Iris pigment epithelial cell (primary cell): Measurements from ENCODE around the gene SEC61A1.
A peak's percentile ranks its signal among the peaks of the same experiment; 100 is the strongest.

Experiments
- DNase-seq: peaks from one replicate; pipeline ENCODE4 v3.0.0-alpha.2; 2011; ENCODE audit warnings: low read depth

The SEC61A1 gene

DNA sequence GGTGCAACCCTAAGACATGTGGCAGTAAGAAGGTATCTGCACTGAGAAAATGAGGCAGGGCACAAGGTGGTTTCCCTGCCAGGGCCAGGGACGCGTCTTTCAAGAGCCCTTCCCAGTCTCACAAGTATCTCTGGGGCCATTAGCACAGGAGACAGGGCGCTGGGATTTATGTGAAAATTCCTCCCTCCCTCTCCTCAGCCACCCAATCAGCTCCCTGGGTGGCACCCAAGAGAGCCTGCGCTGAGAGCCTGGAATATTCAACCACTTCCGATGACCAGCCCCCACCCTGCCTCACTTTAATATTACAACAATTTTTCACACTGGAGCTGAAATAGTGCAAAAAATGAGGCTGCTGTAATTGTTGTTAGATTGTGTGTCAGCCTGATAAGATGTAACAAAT, 26.1 kb downstream of the SEC61A1 start:
- no peak for DNase-seq

GRCh38 chr3:128078875-128079274, 26.6 kb downstream of the SEC61A1 start:
- DNase-seq: no peak

- DNase-seq: no peak
Observed at GRCh38 chr3:128079823-128080222, 27.6 kb downstream of the SEC61A1 start.

DNA sequence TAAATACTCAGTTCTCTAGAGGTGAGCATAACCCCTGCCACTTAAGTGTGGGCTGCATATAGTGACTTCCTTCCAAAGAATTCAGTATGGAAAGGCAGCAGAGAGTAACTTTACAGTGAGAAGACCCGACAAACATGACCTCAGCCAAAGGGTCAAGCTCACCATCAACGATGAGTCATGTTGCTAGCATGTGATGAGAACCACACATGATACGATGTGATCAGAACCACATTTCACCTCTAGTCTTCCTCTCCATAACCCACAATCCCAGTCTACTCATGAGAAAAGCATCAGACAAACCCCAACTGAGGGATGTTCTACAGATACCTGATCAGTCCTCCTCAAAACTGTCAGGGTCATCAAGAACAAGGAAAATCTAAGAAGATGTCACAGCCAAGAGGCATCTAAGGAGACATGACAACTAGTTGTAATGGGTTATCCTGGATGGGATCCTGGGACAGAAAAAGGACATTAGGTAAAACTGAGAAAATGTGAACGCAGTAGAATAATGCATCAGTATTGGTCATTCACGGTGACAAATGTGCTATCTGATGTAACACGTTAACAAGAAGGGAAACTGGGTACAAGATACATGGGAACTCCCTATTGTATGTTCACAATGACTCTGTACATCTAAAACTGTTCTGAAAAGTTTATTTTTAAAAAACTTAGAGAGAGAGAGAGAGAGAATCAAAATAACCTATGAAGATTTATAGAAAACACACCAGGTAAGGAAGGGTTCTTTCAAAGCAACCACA, 28.3 kb downstream of the SEC61A1 start:
- peak; percentile 94 for DNase-seq

GRCh38 chr3:128081226-128081625, 29.0 kb downstream of the SEC61A1 start:
- no peak for DNase-seq

- DNase-seq: peak; percentile 68
Observed at GRCh38 chr3:128081846-128082245, 29.6 kb downstream of the SEC61A1 start.

DNA sequence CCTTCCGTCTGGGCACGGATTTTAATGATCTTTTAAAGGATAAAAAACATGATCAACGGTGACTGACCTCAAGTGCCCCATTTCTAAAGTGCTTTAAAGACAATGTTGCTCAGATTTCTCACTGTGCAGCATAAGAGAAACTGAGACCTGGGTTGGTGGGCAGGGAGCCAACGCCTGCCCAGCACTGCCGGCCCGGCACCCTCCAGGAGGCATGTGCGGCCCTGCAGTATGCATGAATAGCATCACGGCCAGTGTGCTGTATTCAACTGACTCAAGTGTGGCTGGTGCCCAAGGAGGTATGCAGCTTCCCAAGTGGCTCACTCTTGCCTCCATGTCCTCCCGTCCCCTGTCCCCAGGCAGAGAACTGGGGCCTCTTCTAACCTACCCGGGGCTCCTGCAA, 30.3 kb downstream of the SEC61A1 start:
- DNase-seq: no peak

GRCh38 chr3:128083396-128083795, 31.2 kb downstream of the SEC61A1 start:
- no peak for DNase-seq

DNA sequence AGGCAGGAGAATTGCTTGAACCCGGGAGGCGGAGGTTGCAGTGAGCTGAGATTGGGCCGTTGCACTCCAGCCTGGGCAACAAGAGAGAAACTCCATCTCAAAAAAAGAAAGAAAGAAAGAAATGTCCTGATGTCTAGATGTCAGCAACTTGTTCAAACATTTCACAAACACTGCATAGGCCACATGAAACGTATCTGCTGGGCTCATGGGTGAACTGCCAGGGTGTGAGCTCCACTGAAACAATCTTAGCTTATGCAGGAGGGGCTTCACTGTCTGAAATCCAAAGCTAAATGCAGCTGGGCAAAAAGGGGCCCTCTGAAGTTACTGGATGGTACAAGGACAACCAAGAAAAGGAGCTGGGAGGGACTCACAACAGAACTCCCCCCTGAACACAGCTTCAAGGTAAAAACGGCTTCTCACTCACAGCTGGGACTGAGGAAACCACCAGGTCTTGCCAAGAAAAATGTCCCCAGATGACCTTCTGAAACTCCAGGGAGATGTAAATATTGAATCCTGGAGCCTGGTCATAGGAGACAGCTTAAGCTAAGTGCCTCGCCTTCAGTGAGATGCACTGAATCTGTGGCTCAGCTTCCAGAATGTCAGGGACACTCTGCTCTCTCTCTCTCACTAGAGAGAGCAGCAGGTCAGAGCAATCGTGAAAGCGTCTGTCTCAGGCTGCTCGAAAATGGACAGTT, 31.9 kb downstream of the SEC61A1 start:
- peak; percentile 67 for DNase-seq

GRCh38 chr3:128084675-128085021, 32.4 kb downstream of the SEC61A1 start:
- DNase-seq: no peak

GRCh38 chr3:128089135-128089534, 36.9 kb downstream of the SEC61A1 start:
- DNase-seq: no peak

GRCh38 chr3:128091586-128091985, 39.3 kb downstream of the SEC61A1 start:
- no peak for DNase-seq

- DNase-seq: peak; percentile 49
Observed at GRCh38 chr3:128094295-128095151, 42.3 kb downstream of the SEC61A1 start.

DNA sequence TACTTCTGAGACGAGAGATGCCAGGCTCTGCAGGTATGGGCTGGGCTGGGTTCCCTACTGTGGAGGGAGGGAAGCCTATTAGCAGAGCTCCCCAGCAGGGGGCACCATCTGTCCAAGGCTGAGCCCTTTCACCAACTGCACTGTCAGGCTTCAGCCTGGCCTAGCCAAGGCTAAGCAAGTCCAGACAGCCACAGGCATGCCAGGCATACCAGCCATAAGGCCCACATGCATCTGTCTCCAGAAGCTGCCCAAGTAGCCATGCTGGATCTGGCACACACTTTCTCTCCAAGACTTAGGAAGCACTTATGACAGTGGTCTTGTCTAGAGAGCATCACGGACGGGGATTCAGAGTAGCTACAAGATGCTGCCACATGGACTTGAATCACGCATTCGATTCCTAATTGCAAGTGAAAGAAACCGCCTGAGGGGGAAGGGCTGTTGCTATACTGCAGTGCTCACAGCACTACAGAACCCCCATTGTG, 43.0 kb downstream of the SEC61A1 start:
- DNase-seq: peak; percentile 87

DNA sequence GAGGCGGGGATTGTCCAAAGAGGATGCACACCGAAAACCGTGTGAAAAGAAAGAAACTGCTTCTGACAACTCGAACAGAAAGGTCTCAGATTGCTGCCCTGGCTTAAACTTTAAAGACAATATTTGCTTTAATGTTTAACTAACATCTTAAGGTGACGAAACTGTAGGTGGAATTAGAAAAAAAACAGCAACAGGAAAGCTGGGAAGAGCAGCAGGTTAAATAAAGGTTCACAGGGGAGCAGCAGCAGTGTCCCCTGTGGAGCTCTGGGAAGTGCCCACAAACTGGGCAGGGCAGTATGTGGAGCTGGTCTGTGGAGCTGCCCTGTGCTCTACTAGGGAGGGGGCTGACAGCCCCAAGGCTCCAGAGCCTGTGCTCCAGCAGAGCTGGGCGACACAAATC, 46.0 kb downstream of the SEC61A1 start:
- no peak for DNase-seq

DNA sequence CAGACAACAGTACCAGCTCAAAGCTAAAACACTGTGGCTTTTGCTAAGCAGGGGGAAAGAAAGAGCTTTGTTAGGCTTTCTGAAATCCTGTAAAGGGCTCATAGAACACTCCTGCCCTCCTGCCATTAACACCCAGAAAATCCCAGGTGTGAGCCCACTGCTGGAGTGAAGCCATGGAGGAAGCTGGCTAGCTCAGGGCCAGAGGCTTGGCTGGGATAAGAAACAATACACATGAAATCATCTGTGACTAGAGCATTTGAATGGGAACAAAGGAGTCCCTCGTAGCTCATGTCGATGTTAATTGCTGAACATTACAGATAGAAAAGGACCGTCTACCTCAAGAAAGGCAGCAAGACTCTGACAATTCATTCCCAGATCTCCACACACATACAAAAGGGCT, 47.9 kb downstream of the SEC61A1 start:
- no peak for DNase-seq

DNA sequence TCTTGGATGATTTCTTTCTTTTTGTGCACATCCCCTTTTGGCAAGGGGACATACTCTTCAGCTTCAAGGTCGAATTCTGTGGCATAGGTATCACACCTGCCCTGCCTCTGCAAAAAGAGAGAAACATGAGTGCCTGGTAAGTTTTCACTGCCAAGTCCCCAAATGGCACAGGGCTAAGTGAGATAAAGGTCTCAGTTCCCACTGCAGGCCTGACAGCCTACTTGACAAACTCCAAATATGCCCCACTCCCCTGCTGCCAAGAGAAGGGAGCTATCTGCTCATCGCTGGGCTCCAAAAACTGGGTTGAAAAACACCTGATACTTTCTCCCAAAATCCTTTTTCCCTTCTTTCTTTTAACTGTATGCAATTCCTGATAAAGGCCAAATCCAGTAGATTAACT, 48.4 kb downstream of the SEC61A1 start:
- no peak for DNase-seq

DNA sequence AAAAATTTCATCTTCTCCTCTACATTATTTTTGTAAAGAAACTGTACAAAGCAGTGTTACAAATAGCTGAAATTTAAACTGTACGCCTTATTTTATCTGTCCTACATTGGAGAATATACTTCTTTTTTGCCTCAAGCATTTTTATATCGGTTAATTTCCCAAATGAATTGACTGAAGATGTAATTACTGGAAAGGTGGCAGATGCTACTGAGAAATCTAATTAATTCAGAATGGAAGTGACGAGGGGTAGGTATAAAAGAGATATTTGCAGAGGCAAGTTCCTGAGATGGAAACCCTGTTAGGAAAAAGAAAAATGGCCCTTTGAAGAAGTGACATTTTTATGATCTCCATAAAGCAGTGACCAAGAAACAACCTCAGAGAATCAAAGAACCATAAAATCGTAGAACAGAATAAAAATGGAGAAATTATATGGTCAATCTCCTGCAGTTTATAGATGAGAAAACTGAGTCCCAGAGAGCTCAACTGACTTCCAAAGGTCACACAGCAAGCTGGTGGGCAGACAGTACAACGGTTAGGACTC, 51.0 kb downstream of the SEC61A1 start:
- DNase-seq: no peak

GRCh38 chr3:128107834-128108233, 55.6 kb downstream of the SEC61A1 start:
- DNase-seq: no peak

DNA sequence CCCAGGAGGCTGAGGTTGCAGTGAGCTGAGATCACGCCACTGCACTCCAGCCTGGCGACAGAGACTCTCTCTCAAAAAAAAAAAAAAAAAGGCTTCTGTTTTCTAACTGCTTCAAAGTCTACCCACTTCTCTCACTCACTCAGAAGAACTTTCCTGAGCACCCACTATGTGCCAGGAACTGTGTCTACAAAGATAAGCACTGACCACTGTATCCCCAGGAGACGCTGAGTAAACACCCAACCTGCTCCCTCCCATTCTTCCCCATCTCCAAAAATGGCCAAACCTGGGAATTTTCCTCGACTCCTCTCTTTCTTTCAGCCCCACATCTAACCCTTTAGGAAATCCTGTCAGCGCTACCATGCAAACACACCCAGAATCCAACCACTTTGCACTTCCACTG, 58.9 kb downstream of the SEC61A1 start:
- no peak for DNase-seq

GRCh38 chr3:128112357-128112968, 60.2 kb downstream of the SEC61A1 start:
- DNase-seq: peak; percentile 91
